HG02759 (cell line): Measurements from ENCODE around the gene ARHGEF12.

Experiments used
- ATAC-seq: cut with Tn5 transposase; IDR thresholded peaks from one replicate; pipeline ENCODE4 v1.9.1; 2021; ENCODE audit warnings: mild to moderate bottlenecking, moderate library complexity; ENCODE audit not compliant: unreplicated experiment

Gene ARHGEF12

GRCh38 chr11:120338107-120338933 is 2.1 kb downstream of the ARHGEF12 start:
- no peak for ATAC-seq

GRCh38 chr11:120339394-120339890 is 3.2 kb downstream of the ARHGEF12 start:
- no peak for ATAC-seq

- ATAC-seq = no peak
Observed at GRCh38 chr11:120340529-120340928, 4.3 kb downstream of the ARHGEF12 start.

- ATAC-seq = no peak
Observed at GRCh38 chr11:120342226-120342625, 6.0 kb downstream of the ARHGEF12 start.

GRCh38 chr11:120342678-120343077 is 6.5 kb downstream of the ARHGEF12 start:
- ATAC-seq = no peak

GRCh38 chr11:120343429-120343828 is 7.2 kb downstream of the ARHGEF12 start:
- peak; percentile 63 for ATAC-seq

GRCh38 chr11:120344302-120345004 is 8.2 kb downstream of the ARHGEF12 start:
- peak; percentile 80 for ATAC-seq

GRCh38 chr11:120346233-120346632 is 10.0 kb downstream of the ARHGEF12 start:
- ATAC-seq = no peak

- ATAC-seq = no peak
Observed at GRCh38 chr11:120350637-120351036, 14.4 kb downstream of the ARHGEF12 start.

- no peak for ATAC-seq
Observed at GRCh38 chr11:120352405-120352804, 16.2 kb downstream of the ARHGEF12 start.

GRCh38 chr11:120354068-120354467 is 17.9 kb downstream of the ARHGEF12 start:
- ATAC-seq = no peak

GRCh38 chr11:120354779-120355178 is 18.6 kb downstream of the ARHGEF12 start:
- ATAC-seq = no peak

GRCh38 chr11:120357620-120358019 is 21.4 kb downstream of the ARHGEF12 start:
- no peak for ATAC-seq

- ATAC-seq = no peak
Observed at GRCh38 chr11:120358729-120359128, 22.5 kb downstream of the ARHGEF12 start.

- ATAC-seq = no peak
Observed at GRCh38 chr11:120363436-120363835, 27.2 kb downstream of the ARHGEF12 start.

GRCh38 chr11:120365512-120365911 is 29.3 kb downstream of the ARHGEF12 start:
- no peak for ATAC-seq

- no peak for ATAC-seq
Observed at GRCh38 chr11:120372296-120372695, 36.1 kb downstream of the ARHGEF12 start.

- no peak for ATAC-seq
Observed at GRCh38 chr11:120375076-120375475, 38.9 kb downstream of the ARHGEF12 start.

GRCh38 chr11:120376547-120377182 is 40.5 kb downstream of the ARHGEF12 start:
- ATAC-seq = no peak

GRCh38 chr11:120378474-120378873 is 42.3 kb downstream of the ARHGEF12 start:
- ATAC-seq = no peak

- no peak for ATAC-seq
Observed at GRCh38 chr11:120381401-120381800, 45.2 kb downstream of the ARHGEF12 start.
